Body of pancreas (tissue), 4 donors: ENCODE measurements around the gene GSDMA.

Experiments
- CTCF ChIP-seq, 7 experiments: fragments of 450-650 bp in 4 of 7; fragments of 200-600 bp in 3 of 7; sonication (generic) in 3 of 7; IDR thresholded peaks; one replicate each; pipeline ENCODE4 v1.5.1; 2016 to 2019; ENCODE audit warnings: antibody characterized with exemption in 7 of 7
- POLR2A ChIP-seq, 3 donors: fragments of 450-650 bp; IDR thresholded peaks; one replicate each; pipeline ENCODE4 v1.6.1; 2016; ENCODE audit warnings: antibody characterized with exemption in 3 of 3, mild to moderate bottlenecking in 2 of 3

- no peak for TF ChIP-seq POLR2A (IDR thresholded peaks at IDR 0.05)
- no peak for TF ChIP-seq CTCF (IDR thresholded peaks at IDR 0.05)
Measured at GRCh38 chr17:39955726-39956225, 7.0 kb upstream of the GSDMA start.
